DMS79 treated with DMSO at 0.1 percent for 48 hours (cell line): ENCODE results near the gene SLC1A7.
A peak's percentile ranks its signal among the peaks of the same experiment; 100 is the strongest.

Experiments
- DNase-seq: peaks from one replicate; lab custom pipeline; 2025; lab: John Stamatoyannopoulos, UW

The SLC1A7 gene

DNA sequence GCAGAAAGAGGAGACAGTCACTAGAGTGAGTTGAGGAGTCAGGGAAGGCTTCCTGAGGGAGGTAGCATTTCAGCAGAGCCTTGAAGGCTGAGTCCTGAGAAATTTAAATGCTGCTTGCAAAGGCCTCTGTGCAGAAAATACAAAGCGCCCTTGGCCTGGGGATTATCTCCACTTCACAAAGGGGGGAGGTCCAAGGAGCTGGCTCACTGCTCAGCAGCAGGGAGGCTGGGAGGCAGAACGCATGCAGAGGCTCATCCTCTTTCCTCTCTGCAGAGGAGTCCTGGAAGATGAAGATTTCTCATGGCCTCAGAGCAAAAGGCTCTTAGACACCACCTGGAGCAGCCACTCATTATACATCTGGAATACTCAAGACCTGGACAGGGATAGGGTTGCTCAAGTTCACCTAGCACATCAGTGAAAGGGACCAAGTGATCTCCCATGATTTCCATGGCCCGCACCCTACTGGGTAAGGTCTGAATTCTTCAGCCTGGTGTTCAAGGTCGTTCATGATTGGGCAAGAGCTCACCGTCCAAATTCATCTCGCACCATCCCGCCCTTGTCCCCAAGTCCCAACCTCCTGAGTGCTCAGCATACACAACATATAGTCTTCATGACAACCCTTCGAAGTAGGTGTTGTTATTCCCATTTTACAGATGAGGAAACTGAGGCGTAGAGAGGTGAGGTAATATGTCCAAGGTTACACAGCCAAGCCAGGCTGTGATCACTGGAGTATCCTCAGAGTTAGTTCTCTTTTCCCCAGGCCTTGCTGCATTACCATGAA is 9.0 kb downstream of the SLC1A7 start:
- no peak for DNase-seq

DNA sequence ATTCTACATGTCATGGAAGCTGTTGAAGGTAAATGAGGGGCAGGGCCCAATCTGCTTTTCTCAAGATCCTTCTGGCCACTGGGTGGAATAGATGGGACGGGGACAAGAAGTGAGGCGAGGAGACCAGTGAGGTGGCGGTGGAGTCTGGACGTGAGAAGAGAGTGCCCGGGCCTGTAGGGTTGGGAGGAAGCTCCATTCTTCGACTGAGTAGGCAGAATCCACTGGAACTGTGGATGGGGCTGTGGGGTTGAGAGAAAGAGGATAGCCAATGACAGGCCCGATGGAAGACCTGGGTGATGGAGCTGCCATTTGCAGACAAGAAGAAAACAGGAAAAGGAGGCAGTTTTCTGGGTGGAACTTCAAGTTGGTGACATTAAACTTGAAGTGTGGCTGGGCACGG is 10.3 kb downstream of the SLC1A7 start:
- no peak for DNase-seq

DNA sequence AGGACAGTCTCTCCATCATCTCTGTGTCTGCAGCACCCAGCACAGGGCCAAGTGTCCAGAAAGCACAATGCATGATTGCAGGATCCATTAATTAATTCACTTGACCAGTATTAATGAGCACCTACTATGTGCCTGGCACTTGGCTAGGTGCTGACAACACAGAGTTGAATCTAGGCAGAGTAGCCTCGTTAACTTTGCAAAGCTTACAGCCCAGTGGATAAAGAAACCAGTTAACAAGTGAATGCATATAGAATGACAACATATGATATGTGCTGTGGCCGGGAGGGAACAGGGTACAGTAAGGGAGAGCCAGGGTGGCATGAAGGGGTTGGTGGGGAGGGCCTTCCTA is 10.9 kb downstream of the SLC1A7 start:
- DNase-seq, result no peak

DNA sequence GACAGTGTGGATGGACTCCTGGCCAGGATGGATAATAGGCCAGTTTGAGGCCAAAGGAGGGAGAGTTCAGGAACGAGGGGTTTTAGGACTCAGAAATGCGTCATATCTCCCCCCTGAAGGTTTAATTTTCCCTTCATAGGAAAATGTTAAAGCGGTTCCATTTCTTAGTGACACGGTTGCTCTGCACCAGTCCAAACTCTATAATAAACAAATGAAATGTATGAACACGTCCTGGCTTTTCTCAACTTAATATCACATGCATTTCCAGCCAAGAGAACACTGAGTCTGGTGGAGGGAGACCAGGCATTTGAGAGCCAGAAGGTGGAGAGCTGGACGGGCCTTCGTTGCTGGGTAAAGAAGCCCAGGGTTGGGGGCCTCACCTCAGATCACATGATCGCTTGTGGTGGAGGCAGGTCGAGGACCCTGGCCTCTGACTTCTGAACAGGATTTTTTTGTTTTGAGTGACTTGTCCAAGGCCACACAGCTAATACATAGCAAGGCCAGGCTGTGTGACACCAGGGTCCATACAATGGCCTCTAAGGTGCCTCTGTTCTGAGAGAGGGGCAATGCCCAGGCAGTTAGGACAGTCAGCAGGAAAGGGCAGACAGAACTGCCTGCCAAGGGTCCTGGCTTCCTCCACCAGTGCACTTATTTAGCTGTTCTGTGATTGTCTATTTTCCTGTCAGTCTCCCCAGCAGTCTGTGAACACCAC is 11.4 kb downstream of the SLC1A7 start:
- DNase-seq, result no peak

DNA sequence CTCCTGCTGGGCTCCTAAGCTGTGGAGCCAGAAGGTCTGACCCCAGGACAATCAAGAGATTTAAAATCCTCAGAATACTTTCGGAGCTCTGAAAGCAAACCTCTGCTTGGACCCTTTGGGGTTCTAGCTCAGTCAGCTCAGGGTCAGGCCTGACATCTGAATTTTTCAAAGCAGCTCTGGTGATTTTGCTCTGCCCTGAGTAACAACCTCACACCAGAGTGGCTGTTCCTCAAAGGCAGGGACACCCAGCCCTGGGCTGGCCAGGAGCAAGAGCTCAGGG is 11.9 kb downstream of the SLC1A7 start:
- no peak for DNase-seq

DNA sequence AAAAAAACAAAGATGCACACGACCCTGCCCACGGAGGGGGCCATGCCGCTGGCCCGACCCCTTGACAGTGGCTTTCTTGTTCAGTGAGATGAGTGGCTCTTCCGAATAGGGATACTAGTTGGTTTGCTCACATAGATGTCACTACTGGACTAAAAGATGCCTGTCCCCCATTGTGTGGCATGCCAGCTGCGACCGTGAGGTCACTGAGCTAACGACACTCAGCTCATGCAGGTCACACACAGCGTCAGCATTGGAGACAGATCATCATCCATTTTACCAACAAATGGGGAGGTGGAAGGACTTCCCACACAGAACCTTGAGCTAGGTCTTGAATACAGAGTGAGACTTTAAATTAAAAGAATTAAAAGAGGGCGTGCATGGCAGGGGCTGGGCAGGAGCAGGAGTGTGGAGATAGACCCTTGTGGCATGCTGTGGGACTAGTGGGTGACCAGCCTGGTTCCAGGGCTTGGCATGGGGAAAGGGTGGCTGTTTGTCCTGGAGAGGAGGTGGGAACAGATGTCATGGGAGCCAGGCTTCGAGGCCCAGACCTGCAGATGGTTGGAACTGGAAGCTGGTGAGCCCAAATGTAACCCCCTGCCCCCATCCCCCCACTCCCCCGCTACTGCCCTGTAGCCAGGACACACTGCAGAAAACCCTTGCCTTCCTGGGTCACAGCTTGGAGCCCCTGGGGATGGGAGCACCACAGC is 12.4 kb downstream of the SLC1A7 start:
- DNase-seq, result no peak

DNA sequence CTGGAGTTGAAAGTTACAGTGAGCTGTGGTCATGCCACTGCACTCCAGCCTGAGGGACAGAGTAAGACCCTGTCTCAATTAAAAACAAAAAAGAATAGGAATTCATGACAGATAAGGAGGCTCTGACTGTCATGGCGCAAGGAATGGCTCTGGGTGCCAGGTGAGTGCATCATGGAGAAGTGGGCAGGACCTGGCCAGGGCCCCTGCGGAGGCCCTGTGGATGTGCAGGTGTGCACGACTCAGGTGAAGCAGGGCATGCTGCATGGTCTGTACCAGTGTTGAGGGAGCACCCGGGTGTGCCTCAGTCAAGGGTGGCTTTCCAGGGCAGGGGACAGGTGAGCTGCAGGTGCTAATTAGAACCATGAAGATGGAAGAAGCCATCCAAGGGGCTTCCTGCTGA is 14.0 kb downstream of the SLC1A7 start:
- DNase-seq, result no peak

DNA sequence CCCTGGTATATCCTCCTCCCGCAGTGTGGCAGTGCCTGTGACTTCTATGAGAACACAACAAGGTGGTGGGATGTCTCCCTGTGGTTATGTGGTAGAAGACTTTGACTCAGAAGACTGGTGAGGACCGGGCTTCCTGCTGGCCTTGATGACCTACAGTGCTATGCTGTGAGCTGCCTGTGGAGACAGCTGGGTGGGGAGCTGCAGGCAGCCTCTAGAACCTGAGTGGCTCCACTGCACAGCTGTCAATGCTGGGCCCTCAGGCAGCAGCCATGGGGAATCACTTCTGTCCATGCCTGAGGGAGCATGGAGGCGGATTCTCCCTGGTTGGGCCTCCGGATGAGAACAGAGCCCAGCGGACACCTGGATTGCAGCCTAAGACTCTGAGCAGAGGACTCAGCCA is 14.9 kb downstream of the SLC1A7 start:
- no peak for DNase-seq

DNA sequence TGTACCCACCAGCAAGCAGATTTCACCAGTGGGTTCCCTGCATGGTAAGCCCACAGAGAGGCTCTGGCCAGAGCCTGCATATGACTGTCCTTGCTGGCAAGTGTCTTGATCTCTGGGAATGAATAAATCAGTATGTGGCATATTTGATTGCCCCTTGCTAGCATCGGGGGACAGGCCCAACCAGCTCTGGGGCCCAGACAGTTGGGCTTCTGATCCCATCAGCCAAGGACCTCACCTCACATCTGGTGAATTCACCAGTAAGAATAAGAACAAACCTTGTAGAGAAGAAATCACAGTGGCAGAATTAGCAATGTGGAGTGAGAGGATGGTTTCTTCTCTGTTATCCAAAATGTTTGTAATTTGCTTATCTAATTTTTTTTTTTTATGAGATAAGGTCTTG is 15.9 kb downstream of the SLC1A7 start:
- DNase-seq, result no peak

DNA sequence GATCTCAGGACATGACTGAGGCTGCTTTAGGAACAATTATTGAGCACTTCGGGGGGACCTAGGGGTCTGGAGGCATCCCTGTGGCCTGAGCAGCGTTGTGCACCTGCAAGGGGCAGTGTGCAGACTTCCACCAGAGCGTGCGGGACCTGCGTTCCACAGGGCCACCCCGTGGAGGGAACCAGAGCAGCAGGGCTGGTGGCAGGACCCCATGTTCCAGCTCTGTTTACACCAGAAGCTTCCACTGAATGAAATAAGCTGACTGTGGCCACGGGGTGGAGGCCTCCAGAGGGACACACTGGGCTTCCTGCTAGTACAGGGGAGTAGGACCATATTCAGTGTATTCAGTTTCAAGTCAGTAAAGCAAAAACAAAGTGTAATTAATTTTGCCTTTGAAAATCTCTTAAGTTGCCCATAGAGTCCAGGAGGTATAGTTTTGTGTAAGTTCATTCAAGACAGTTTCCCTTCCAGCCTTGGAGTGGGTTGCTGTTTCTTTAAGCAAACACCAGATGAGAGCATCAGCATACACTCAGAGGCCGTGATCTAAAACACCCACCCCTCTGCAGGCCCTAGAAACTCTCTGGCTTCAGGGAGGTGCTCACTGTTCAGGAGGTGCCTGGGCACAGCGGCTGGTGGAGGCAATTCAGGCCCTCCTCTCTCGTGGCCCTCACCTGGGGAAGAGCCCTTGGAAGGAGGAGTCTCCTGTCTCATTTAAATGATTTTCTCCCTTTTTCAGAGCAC is 16.6 kb downstream of the SLC1A7 start:
- DNase-seq, result no peak

DNA sequence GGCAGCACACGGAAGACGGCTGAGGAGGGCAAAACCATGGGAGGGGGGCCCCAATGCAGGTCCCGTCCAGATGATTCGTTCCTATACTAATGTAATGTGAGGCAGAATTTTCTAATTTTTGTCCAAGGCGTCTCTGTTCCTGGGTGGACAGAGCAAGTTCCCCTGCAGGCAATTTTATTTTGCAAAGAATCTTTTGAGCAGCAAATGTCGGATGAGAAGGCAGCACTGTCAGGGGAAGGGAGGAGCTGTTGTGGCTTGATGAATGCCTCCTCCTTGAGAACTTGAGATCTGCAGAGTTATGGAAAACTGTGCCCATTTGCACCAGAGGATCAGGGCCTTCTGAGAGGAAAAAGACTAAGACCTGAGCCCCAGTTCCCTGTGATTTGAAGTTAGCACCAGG is 17.3 kb downstream of the SLC1A7 start:
- DNase-seq, result no peak

DNA sequence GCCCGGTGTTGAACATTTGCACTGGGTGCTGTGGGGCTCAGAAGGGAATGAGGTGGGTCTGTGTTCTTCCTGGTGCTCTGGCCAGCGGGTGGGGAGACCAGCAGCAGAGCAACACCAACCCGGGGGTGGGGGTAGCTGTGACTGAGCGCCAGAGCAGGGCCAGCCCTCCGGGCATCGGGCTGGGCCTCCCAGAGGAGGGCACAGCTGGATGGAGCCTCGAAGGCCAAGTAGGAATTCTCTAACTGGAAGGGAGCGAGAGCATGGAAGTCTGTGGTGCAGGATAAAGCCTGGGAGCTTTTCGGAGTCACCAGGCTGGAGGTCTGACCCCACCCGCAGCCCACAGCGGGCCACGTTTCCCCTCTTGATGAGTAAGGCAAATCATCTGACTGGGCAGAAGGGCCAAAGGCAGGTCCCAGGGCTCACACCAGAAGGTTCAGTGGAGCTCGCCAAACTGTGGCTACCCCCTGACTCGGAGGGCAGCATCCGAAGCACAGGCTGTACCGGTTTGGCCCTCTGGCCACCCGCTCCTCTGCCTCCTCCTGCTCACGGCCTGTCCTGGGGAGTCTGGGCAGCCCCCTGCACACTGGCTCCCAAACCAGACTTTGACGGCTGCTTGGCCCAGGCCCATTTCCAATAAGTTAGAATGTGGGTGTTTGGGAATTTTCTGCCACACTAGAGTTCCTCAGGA is 18.8 kb downstream of the SLC1A7 start:
- DNase-seq, result no peak

DNA sequence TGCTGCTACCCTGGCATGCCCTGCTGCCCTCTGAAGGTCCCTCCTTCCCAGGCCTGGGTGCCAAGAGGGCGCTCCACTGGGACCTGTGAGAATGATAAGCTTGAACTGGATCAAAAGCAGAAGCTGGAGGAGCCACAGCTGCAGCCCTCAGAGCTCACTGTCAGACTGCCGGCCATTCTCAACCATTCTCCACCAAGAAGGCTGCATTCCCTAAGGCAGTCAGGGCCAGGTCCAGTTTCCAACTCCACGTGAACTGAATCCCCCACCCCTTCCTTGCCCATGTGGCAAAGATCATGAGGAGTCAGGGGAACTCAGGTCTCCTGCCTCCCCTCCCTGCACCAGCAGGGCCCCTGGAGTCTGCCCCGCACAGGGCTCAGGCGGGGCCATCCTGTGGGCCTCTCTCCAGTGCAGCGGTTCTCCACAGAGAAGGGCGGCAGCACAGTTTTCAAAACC is 19.5 kb downstream of the SLC1A7 start:
- no peak for DNase-seq

DNA sequence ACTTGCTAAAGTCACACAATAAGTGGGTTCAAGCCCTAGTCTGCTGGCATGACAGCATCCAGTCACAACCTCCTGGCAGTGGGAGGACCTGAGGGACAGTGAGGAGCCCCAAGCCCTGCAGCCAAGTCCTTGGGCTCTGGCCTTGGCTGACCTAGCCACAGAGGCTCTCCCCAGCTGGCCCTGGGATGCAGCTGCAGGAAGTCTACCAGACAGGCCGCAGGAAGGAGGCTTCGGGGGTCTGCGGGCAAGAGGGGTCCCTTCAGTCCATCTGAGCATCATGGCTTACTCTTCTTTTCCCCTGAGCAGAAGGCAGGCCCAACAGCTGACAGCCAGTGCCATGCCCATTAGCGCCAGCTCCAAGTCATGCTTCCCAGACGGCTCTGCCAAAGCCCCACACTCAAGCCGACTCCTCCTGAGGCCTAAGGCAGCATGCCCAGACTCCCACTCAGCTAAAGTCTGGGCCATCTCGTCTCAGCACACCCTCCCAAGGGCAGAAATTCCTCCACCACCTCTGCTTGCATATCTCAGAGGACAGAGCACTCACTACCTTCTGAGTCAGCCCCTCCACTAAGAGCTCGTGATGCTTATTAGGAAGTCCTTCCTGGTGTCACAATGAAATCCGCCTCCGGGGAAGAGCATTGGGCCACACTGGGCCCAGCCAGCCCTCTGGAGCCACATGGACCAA is 20.1 kb downstream of the SLC1A7 start:
- DNase-seq, result no peak

DNA sequence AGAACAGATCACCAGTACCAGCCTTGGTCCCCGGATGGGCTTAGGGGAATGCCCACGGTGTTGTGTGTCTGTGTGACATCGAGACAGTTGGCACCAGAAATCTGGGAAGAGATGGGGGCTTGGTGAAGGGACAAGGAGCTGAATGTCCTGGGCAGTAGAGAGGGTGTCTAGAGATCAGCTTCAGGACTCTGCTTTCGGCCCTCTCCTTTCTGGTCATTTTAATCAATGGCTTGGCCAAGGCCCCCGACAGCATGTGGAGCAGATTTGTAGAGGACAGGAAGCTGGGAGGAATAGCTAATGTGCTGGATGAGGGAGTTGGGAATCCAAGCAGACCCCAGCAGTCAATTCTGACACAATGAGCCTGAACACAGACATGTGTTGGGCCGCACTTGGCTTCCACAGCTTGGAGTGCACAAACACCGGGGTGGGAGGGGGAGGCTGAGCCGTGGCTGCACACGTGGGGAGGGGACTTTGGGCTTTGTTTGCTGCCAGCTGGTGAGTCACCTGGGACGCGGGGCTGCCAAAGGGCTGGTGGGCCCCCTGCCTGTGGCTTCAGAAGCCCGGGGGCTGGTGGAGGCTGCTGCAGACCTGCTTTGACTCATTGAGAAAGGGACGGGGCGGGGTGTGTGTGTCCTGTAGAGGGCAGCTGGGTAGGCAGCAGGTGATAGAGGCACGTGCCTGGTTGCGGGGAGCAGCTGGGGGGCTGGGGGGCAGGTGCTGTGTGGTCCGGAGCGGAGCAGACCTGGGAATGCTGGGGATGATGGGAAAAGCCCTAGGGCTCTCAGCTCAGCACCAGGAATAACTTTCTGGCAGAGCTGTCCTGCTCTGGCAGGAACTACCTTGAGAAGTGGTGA is 20.9 kb downstream of the SLC1A7 start:
- DNase-seq, result peak; percentile 24

DNA sequence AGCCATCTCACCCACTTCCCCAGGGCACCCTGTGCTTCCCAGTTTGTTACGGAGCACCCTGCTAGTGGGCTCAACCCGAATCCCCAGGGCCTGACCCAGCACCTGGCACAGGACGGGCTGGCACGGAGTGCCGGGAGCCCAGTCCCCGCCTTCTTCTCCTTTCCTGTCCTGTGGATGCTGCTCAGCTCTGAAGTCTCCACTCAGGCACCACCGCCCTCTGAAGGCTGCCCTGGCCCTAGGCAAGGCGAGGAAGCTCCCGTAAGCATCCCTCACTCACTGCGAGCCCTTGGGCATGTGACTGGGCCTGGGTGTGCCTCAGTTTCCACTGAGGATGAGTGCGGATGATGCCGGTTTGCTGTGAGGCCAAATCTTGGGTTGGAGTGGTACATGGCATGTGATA is 21.8 kb downstream of the SLC1A7 start:
- no peak for DNase-seq

DNA sequence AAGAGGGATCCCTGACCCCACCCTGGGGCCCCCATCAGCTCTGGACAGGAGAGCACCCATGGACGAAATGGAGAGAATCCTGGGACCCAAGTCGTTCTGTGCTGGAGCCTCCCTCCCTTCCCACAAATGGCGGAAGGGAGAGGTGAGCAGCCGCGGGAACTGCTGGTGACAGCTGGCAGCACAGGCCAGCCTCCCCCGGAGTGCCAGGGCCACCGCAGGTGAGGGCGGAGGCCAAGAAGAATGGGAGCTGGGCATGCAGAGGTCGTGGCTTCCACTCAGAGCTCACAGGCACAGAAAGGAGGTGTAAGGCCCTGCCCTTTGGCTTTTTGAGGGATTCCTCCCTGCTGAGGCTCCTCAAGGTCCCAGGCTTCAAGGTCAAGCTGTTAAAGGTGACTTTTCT is 24.6 kb downstream of the SLC1A7 start:
- no peak for DNase-seq

DNA sequence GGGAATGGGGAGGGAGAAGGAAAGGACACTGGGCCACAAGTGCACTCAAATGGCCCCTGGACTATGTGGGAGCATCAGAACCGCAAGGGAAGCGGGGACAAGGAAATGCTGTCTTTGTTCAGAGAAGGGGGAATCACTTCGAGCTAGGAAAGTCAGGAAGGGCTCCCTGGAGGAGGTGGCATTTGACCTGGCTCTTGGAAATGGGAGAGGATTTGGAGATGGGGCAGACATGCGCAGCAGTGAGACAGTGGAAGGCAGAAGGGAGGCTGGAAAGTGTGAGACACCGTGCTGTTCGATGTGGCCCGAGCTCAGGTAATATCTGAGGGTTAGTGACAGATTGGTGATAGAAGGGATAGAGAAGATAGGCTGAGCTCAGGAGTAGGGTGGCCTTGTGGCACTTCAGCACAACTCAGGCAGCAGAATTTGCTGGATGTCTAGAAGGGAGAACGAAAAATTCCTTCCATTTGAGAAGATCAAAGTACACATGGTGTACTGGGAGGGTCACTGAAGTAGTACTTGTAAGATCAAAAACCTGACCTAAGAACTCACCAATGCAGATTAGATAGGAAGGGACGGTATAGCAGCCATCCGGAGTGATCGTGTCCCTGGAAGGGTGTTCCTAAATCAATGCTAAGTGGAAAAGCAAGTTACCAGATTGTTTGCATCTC is 25.4 kb downstream of the SLC1A7 start:
- DNase-seq, result no peak

DNA sequence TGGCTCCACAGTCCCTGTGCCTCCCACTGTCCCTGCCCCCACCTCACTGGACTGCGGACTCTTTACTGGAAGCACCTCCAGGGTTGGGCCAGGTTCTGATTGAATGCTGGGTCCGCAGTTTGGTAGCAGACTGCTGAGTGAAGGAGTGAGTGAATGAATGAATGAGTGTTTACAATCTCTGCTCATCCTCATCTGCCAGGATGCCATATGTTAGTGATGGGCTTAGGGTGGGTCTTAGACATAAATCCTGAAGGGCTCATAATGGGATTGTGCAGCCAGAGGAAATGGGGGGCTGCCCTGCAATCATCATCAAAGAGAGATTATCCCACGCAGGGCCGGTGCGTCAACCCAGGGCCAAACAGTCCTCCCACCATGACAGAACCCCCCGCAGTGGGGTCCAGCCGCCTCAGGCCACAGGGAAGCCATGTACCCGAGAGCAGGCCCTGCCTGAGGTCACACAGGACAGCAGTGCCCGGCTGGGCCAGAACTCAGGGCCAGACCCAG is 26.1 kb downstream of the SLC1A7 start:
- no peak for DNase-seq
